ENCODE results near the gene PTPRN2. TPM values are rescaled to one million over a fixed set of nuclear protein-coding genes. Genes with fewer than 3 reads are reported as not detected.

The PTPRN2 gene
- total and polyA plus RNA-seq, 8 donors, result 4.9 to 136 (median 46.8) TPM

DNA sequence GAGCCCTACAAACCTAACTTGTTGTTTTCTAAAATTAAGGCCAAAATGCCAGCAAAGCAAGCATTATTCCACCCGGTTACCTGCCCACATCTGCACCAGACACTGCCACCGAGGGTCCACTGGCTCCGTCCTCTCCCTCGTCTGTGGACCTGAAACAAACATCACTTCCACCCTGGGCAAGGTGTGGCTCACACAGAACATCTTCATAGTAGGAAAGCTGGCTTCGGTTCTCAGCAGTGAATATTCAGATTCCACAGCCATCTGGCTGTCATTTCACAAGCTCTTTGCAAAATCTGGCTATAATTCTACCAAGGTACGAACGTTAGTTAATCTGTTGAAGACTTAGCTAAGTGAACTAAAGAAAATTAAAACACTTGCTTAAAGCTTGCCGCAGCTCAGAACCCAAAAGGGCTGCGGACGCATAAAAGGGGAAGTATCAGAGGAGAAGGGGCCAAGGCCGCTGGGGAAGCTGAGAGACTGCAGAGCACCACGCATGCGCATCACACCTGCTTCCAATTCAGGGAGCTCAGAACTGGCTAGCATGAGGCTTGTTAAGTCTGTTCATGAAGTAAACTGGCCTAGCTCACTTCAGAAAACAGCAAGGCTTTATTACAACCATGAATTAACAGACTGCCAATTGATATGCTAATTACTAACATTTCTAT, 46.1 kb downstream of the PTPRN2 start:
- intact Hi-C loops (cut with DNase I; ENCODE audit: low total_unique reads), result no loop called here
- H3K4me1 ChIP-seq, result no peaks in the 10 kb centered on the region
- H3K27ac ChIP-seq, result no peak overlapping the region
- no peaks in the 10 kb centered on the region for H3K27me3 ChIP-seq
- TF ChIP-seq POLR2AphosphoS5 (IDR thresholded peaks at IDR 0.05) (no peak), EP300 (IDR thresholded peaks at IDR 0.05) (no peak), POLR2A (IDR thresholded peaks at IDR 0.05) (no peak)
- TF ChIP-seq, protein P1, sequence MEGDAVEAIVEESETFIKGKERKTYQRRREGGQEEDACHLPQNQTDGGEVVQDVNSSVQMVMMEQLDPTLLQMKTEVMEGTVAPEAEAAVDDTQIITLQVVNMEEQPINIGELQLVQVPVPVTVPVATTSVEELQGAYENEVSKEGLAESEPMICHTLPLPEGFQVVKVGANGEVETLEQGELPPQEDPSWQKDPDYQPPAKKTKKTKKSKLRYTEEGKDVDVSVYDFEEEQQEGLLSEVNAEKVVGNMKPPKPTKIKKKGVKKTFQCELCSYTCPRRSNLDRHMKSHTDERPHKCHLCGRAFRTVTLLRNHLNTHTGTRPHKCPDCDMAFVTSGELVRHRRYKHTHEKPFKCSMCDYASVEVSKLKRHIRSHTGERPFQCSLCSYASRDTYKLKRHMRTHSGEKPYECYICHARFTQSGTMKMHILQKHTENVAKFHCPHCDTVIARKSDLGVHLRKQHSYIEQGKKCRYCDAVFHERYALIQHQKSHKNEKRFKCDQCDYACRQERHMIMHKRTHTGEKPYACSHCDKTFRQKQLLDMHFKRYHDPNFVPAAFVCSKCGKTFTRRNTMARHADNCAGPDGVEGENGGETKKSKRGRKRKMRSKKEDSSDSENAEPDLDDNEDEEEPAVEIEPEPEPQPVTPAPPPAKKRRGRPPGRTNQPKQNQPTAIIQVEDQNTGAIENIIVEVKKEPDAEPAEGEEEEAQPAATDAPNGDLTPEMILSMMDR (IDR thresholded peaks at IDR 0.05), result no peak
- H3K9me3 ChIP-seq, result no peaks in the 10 kb centered on the region
- H3K36me3 ChIP-seq, result peaks cover 0 to 8% (median 0%) of the 10 kb centered on the region in 4 donors
- no peak overlapping the region for H3K4me3 ChIP-seq
- DNase-seq, result peak in 1 of 2 donors; percentile 40
- 58 to 83% (median 77%) methylated on average over 13 of the region's 13 CpGs for WGBS, 5 donors

- Histone ChIP-seq H3K4me3 (no peak overlapping the region), H3K36me3 (peaks cover 0 to 8% (median 0%) of the 10 kb centered on the region in 4 donors), H3K4me1 (peaks cover 0 to 8% (median under 1%) of the 10 kb centered on the region in 4 donors), H3K27me3 (no peaks in the 10 kb centered on the region), H3K9me3 (no peaks in the 10 kb centered on the region), H3K27ac (no peak overlapping the region)
- no peak for DNase-seq
- TF ChIP-seq POLR2AphosphoS5 (IDR thresholded peaks at IDR 0.05), result no peak
- no peak for TF ChIP-seq EP300 (IDR thresholded peaks at IDR 0.05)
- 74 to 91% (median 82%) methylated on average over 11 to 12 of the region's 12 CpGs for WGBS, 5 donors
- intact Hi-C loops (cut with DNase I; ENCODE audit: low total_unique reads), result no loop called here
Measured at GRCh38 chr7:158539711-158540146, 47.9 kb downstream of the PTPRN2 start.

- Histone ChIP-seq H3K9me3 (no peaks in the 10 kb centered on the region), H3K27me3 (peaks cover 0 to 13% (median 0%) of the 10 kb centered on the region in 3 donors), H3K36me3 (peaks cover 0 to 8% (median 0%) of the 10 kb centered on the region in 4 donors), H3K27ac (no peak overlapping the region), H3K4me3 (no peak overlapping the region), H3K4me1 (peaks cover 0 to 15% (median 4%) of the 10 kb centered on the region in 4 donors)
- no peak for DNase-seq
- no peak for TF ChIP-seq POLR2AphosphoS5 (IDR thresholded peaks at IDR 0.05)
- no peak for TF ChIP-seq POLR2A (IDR thresholded peaks at IDR 0.05)
- TF ChIP-seq, protein P1 (IDR thresholded peaks at IDR 0.05), result no peak
- TF ChIP-seq EP300 (IDR thresholded peaks at IDR 0.05), result no peak
- WGBS, 5 donors, result 91 to 96% (median 94%) methylated on average over 34 to 36 of the region's 36 CpGs
- intact Hi-C loops (cut with DNase I; ENCODE audit: low total_unique reads), result no loop called here
Measured at GRCh38 chr7:158538156-158538946, 49.3 kb downstream of the PTPRN2 start.

GRCh38 chr7:158537516-158537882, 50.1 kb downstream of the PTPRN2 start:
- Histone ChIP-seq H3K36me3 (peaks cover 0 to 8% (median 0%) of the 10 kb centered on the region in 4 donors), H3K9me3 (no peaks in the 10 kb centered on the region), H3K4me3 (no peak overlapping the region), H3K27ac (no peak overlapping the region), H3K4me1 (peaks cover 0 to 16% (median 4%) of the 10 kb centered on the region in 4 donors), H3K27me3 (peaks cover 0 to 14% (median 0%) of the 10 kb centered on the region in 3 donors)
- WGBS, 5 donors, result 69 to 82% (median 77%) methylated on average over 7 of the region's 7 CpGs
- no peak for DNase-seq
- intact Hi-C loops (cut with DNase I; ENCODE audit: low total_unique reads), result no loop called here
- TF ChIP-seq POLR2AphosphoS5 (IDR thresholded peaks at IDR 0.05), result no peak
- no peak for TF ChIP-seq EP300 (IDR thresholded peaks at IDR 0.05)
- TF ChIP-seq, protein P1 (IDR thresholded peaks at IDR 0.05), result no peak
- TF ChIP-seq POLR2A (IDR thresholded peaks at IDR 0.05), result no peak
